ENCODE data around the gene L3HYPDH.
"Not testable (repeated sequence)": the region's sequence is repeated elsewhere in the genome, so short reads cannot be mapped to it uniquely, and the experiment has no call there.

Gene L3HYPDH

DNA sequence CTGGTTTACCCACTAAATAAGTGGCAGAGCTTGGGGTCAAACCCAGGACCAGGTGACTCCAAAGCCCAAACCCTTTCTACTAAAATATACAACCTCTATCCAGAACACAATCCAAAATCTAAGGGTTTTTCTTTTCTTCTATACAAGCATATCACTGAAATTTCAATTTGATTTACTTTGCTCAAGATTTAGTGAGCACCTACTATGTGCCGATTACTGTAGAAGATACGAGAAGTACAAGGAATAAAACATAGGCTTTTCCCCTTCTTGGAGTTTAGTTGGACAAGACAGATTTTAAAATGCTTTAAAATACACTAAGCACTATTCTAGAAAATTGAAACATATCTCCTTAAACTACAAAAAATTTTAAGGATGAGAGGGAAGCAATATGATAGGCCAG is 2.8 kb downstream of the L3HYPDH start:
- intact Hi-C loops (cut with DNase I) = no loop called here

DNA sequence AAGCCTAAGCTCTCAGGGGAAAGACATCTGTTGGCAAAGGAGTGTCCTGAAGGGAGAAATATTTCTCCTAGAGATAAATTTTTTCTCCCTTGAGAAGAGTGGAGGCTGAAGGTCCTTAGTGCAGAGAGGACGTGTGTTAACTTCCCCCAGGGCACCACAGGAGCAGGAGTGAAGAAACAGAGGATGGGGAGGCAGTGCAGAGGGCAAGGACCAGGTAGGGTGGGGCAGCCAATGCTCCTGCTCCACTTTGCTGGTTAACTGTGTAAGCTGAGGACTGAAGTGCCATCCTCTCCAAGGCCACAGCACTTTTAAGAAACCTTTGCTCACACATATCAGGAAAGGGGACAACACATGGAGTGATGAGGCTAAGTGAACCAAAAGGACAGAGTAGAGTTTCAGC is 4.0 kb downstream of the L3HYPDH start:
- intact Hi-C loops (cut with DNase I) = no loop called here
- DNase-seq = no peak

More for the DNA sequence above, 2.8 kb downstream of the L3HYPDH start:
- no peak for DNase-seq

- no peak for DNase-seq
- intact Hi-C loops (cut with DNase I) = no loop called here
These were observed 5.7 kb downstream of the L3HYPDH start for GRCh38 chr14:59478540-59478939.

DNA sequence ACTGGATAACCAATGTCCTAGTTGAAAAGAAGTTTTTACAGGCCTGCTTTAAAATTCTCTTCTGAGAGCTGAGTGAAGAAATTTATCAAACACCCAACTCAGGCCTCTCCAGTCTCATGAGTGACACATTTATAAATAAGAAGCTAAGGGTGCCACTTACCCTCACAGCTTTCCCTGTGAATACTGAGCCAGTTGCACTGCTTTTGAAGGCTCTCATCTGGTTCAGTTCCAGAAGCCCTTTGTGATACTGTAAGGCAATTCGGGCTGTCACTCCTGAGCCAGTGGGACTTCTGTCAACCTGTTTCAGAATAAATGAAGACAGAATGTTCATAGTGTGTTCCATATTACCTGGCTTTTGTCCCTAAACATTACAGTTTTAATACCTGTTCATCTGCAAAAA is 8.5 kb downstream of the L3HYPDH start:
- DNase-seq = no peak
- intact Hi-C loops (cut with DNase I) = no loop called here

GRCh38 chr14:59474172-59474571 is 10.0 kb downstream of the L3HYPDH start:
- intact Hi-C loops (cut with DNase I) = no loop called here
- no peak for DNase-seq

DNA sequence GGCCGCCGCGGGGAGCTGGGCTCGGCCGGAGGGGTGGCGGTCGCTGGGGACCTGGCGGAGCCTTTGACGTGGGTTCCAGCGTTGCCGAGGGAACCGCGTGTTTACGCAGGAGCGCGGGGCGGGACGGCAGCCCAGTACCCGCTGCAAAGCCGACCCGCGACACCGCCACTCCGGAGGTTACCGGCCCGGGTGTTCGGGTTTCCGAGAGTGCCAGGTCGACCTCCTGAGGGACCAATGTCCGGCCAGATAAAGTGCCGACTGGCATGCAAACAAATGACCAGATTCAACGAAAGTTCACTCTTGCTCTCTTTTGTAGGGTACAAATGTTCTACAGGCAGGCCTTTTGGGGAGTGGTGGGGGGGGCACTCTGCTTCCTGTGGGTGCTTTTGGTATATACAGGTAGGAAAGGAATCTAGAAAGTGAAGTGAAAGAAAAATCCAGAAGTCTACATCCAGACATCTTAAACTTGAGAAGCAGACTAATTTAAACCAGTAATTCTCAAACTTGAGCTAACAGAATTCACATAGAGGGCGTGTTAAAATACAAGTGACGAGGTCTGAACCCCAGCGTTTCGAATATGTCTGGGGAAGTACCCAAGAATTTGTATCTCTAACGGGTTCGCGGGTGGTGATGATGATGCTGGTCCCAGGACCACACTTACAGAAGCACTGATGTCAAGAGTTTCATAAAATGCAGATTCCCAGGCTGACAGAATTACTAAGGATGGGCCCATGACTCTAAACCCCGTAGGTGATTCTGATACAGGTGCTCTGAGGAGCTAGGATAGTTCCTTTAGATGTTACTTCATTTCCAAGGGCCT is 18.7 kb downstream of the L3HYPDH start, which contains the start of gene GPR135:
Gene GPR135 (minus strand): TSS at position 65 of the 820 bp plus-strand sequence. CDS start 154 bp downstream, outside the sequence.
- intact Hi-C loops (cut with DNase I) = loop anchor here (2.0 kb wide), 1 partner anchor 19 kb away; the partner anchor contains the start of genes JKAMP and L3HYPDH
- DNase-seq = peak in 3 of 10 donors; percentile 40 to 85 (median 42)

DNA sequence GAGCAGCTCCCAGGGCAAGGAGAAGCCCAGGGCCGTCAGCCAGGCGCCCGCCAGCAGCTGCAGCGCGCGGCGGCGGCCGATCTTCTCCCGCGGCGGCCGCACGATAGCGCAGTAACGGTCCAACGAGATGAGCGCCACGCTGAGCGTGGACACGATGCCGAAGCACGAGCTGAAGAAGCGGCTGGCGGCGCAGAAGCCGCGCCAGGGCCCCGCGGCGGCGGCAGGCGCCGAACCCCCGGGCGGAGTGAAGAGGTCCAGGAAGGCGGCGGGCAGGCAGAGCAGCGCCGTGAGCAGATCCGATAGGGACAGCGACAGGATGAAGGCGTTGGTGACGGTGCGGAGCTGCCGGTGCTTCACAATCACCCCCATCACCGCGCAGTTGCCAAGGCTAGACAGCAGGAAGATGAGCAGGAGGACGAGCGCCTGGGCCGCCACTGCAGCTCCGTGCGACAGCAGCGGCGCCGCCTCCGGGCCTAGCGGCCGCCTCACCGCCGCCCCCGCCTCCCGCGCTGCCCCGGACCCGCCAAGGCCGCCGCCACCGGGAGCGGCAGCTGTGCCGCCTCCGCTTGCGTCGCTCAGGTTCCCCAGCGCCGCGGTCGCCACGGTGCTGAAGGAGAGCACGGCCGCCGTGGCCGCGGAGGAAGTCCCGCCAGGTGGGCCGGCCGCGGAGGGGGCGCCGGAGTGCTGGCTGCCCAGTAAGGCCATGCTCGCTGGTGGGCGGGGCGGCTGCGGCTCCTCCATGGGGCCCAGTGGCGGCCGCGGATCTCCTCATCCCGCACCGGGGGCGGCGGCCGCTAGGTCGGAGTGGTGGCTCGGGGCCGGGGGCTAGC is 19.5 kb downstream of the L3HYPDH start:
- peak; percentile 37 to 94 (median 62) for DNase-seq
- intact Hi-C loops (cut with DNase I) = loop anchor here (2.0 kb wide), 1 partner anchor 20 kb away; the partner anchor contains the start of genes JKAMP and L3HYPDH

DNA sequence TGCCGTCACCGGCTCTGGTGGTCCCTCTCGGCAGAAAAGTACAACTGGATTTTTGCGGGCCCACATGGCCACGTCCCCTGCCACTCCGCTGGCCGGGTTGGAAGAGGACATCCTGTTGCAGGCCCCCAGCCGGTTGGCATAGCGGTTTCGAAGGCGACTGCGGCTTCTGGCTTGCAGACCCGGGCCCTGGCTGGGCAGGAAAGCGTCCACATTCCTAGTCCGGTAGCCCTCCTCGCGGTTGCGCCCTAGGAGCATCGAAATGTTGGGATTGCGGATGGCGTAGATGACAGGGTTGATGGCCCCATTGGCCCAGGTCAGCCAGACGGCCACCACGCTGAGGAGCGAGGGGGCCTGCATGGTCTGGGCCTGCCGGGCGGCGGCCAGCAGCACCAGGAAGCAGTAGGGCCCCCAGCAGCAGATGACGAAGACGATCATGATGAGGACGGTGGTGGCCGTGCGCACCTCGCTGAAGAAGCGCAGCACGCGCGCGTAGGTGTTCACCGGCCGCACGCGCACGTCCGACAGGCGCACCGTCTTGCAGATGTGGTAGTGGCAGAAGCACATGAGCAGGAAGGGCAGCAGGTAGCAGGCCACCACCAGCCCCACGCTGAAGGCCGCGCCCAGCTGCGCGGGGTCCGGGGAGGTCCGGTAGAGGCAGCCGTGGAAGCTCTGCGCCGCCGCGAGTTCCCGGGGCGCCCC is 20.3 kb downstream of the L3HYPDH start:
- intact Hi-C loops (cut with DNase I) = loop anchor here (2.0 kb wide), 1 partner anchor 21 kb away; the partner anchor contains the start of genes JKAMP and L3HYPDH
- DNase-seq = peak in 6 of 10 donors; percentile 9 to 87 (median 65)

- intact Hi-C loops (cut with DNase I) = no loop called here
- DNase-seq = no peak
These were observed 22.3 kb downstream of the L3HYPDH start for GRCh38 chr14:59461891-59462290.

GRCh38 chr14:59460378-59460777 is 23.8 kb downstream of the L3HYPDH start:
- no peak for DNase-seq
- intact Hi-C loops (cut with DNase I) = no loop called here

- intact Hi-C loops (cut with DNase I) = no loop called here
- no peak for DNase-seq
These were observed 25.7 kb downstream of the L3HYPDH start for GRCh38 chr14:59458486-59458885.

DNA sequence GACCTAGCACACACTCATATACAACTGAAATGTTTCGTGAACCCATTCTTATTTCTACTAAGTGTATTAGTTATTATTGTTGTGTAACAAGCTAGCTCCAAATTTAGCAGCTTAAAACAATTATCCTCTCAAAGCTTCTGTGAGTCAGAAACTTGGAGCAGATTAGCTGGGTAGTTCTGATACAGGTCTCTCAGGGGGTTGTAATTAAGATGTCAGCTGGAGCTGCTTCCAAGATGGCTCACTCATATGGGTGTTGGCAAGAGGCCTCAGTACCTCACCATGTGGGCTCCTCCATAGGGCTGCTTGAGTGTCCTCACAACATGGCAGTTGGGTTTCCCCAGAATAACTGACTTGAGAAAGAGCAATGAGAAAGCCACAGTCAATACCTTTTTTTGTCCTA is 28.8 kb downstream of the L3HYPDH start:
- DNase-seq = no peak
- intact Hi-C loops (cut with DNase I) = no loop called here

GRCh38 chr14:59454139-59454538 is 30.1 kb downstream of the L3HYPDH start:
- DNase-seq = no peak
- intact Hi-C loops (cut with DNase I) = no loop called here

- intact Hi-C loops (cut with DNase I) = no loop called here
These were observed 32.4 kb downstream of the L3HYPDH start for GRCh38 chr14:59451849-59452248.

DNA sequence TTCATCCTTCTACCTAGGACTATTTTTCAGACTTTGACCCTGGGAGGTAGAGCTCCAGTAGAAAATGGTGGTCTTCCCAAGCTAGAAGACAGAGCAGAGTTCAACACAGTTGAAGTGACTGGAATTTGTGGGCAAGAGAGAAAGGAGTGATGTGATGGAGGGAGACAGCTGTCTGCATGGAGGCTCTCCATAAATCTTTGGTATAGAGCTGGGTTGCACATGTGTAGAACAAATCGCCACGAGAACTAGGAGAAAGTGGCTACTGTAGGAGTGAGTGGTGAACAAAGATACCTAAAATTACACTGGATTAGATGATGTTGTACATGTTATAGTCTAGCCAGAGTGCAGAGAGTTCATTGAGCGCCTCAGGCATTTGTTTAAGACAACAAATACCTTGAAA is 33.5 kb downstream of the L3HYPDH start:
- no peak for DNase-seq
- intact Hi-C loops (cut with DNase I) = no loop called here

More at GRCh38 chr14:59451849-59452248, 32.4 kb downstream of the L3HYPDH start:
- DNase-seq = no peak

DNA sequence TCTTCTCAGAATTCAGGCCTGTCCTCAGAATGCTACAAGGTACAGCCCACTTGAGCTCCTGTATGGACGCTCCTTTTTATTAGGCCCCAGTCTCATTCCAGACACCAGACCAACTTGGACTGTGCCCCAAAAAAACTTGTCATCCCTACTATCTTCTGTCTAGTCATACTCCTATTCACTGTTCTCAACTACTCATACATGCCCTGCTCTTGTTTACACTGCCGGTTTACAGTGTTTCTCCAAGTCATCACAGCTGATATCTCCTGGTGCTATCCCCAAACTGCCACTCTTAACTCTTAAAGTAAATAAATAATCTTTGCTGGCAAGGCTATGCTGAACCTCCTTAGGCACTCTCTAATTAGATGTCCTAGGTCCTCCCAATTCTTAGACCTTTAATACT is 35.5 kb downstream of the L3HYPDH start:
- intact Hi-C loops (cut with DNase I); DNase-seq: not testable (repeated sequence)

DNA sequence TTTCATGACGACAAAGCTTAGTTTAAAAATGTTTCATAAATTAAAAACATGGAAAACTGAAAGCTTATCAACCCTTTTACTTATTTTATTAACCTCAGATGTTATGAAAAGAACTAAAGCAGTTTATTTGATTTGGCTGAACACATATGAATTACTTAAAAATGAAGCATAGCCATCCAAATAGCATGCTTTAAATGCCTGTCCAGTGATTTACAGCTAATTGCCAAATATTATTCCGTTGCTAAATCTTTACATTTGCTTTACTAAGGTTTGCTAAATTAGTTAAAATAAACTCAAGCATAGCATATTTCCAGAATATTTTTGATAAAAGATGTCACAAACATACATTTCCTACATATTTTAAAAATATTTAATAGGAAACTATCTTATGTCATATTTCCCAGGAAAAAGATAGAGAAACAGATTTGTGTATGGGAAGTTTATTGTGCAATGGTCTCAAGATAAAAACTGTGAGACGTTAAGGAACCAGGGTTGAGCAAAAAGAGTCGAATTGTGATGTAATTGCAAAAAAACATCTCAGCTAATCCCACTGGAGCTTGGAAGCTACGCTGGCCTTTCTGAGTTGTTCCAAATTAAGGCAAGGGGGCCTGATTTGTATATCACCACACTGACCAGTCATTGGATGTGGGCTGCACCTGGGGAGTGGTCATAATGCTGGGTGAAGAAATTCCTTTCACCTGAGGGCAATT is 44.8 kb downstream of the L3HYPDH start:
- intact Hi-C loops (cut with DNase I) = no loop called here
- DNase-seq = no peak

- DNase-seq = no peak
- intact Hi-C loops (cut with DNase I) = no loop called here
These were observed 46.0 kb downstream of the L3HYPDH start for GRCh38 chr14:59438195-59438647.

DNA sequence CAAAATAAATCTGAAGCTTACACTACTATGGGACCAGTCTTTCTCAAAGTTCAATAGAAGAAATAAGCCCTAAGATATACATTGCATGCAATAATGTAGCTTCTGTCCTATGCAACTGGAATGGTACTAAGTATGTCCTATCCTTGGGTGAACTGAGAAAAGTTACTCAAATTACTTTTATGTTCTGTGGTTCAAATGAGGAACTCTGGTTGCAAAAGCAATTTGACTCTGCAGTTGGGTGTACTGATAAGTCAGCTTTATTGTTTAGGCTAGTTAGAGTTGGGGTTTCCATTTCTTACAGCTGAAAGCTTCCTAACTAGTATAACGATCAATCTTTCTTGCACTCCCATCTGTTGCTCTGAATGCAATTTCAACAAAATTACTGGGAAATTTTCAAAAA is 48.2 kb downstream of the L3HYPDH start:
- DNase-seq = no peak
- intact Hi-C loops (cut with DNase I) = no loop called here

- DNase-seq = no peak
- intact Hi-C loops (cut with DNase I) = no loop called here
These were observed 49.1 kb downstream of the L3HYPDH start for GRCh38 chr14:59435101-59435500.

Data from posterior cingulate gyrus (tissue), 11 donors.